GM06990 (cell line): ENCODE data around the gene RGS17.
"Not testable (repeated sequence)": the region's sequence is repeated elsewhere in the genome, so short reads cannot be mapped to it uniquely, and the experiment has no call there.

Experiments used
- DNase-seq: peaks from one replicate; pipeline ENCODE4 v3.0.0-alpha.2; 2011; ENCODE audit not compliant: insufficient read length; ENCODE audit errors: extremely low read depth
- H3K27me3 ChIP-seq: replicated peaks from 2 replicates; pipeline ENCODE4 v1.6.0; 2011; ENCODE audit warnings: low read length; ENCODE audit not compliant: control insufficient read depth, insufficient read depth
- H3K36me3 ChIP-seq: 2 replicates; pipeline ENCODE4 v1.5.1; 2011; ENCODE audit warnings: low read length; ENCODE audit not compliant: control insufficient read depth, insufficient read depth
- H3K4me3 ChIP-seq: replicated peaks from 2 replicates; pipeline ENCODE4 v1.5.1; 2011; ENCODE audit warnings: low read depth, mild to moderate bottlenecking, control low read depth, low read length
- TF ChIP-seq, protein P1 (sequence below): IDR thresholded peaks from 2 replicates; pipeline ENCODE4 v1.5.1; 2011; ENCODE audit warnings: low read length, control low read depth, mild to moderate bottlenecking, inconsistent platforms; ENCODE audit not compliant: insufficient read depth, poor library complexity, severe bottlenecking

RGS17 gene

GRCh38 chr6:153121311-153121710, 9.8 kb downstream of the RGS17 start:
- no peaks in the 10 kb centered on the region for H3K27me3 ChIP-seq
- TF ChIP-seq, protein P1, sequence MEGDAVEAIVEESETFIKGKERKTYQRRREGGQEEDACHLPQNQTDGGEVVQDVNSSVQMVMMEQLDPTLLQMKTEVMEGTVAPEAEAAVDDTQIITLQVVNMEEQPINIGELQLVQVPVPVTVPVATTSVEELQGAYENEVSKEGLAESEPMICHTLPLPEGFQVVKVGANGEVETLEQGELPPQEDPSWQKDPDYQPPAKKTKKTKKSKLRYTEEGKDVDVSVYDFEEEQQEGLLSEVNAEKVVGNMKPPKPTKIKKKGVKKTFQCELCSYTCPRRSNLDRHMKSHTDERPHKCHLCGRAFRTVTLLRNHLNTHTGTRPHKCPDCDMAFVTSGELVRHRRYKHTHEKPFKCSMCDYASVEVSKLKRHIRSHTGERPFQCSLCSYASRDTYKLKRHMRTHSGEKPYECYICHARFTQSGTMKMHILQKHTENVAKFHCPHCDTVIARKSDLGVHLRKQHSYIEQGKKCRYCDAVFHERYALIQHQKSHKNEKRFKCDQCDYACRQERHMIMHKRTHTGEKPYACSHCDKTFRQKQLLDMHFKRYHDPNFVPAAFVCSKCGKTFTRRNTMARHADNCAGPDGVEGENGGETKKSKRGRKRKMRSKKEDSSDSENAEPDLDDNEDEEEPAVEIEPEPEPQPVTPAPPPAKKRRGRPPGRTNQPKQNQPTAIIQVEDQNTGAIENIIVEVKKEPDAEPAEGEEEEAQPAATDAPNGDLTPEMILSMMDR, result no peak
- no peak overlapping the region for H3K4me3 ChIP-seq
- DNase-seq, result no peak
- no peaks in the 10 kb centered on the region for H3K36me3 ChIP-seq

GRCh38 chr6:153117986-153118879, 12.8 kb downstream of the RGS17 start:
- peak; percentile 30 for DNase-seq
- Histone ChIP-seq H3K36me3 (no peaks in the 10 kb centered on the region), H3K4me3 (no peak overlapping the region), H3K27me3 (no peaks in the 10 kb centered on the region)
- TF ChIP-seq, protein P1, result no peak

GRCh38 chr6:153111082-153111481, 20.0 kb downstream of the RGS17 start:
- not testable (repeated sequence) for DNase-seq, H3K27me3 ChIP-seq, H3K36me3 ChIP-seq, H3K4me3 ChIP-seq

- not testable (repeated sequence) for DNase-seq, H3K4me3 ChIP-seq, H3K36me3 ChIP-seq, H3K27me3 ChIP-seq
Measured at GRCh38 chr6:153110612-153111011, 20.5 kb downstream of the RGS17 start.

DNA sequence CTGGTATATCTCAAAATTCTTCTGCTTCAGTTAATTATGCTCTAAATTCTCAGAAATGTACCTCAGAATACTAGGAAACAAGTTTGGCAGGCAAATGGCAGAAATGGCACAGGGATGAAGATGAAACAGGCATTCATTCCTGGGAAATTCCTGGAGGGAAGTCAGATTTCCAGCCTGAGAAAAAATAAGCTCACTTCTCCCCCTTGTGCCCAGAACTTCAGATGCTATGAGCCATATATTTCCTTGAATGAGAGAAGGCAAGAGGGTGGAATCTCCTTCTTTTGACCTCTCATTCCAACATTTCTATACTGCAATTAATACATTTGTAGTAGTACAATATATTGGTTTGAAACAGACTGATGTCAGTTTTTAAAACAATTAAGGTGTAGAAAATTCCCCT, 22.8 kb downstream of the RGS17 start:
- TF ChIP-seq, protein P1, result peak; percentile 8
- H3K4me3 ChIP-seq, result no peak overlapping the region
- H3K27me3 ChIP-seq, result no peaks in the 10 kb centered on the region
- no peak for DNase-seq
- H3K36me3 ChIP-seq, result no peaks in the 10 kb centered on the region

DNA sequence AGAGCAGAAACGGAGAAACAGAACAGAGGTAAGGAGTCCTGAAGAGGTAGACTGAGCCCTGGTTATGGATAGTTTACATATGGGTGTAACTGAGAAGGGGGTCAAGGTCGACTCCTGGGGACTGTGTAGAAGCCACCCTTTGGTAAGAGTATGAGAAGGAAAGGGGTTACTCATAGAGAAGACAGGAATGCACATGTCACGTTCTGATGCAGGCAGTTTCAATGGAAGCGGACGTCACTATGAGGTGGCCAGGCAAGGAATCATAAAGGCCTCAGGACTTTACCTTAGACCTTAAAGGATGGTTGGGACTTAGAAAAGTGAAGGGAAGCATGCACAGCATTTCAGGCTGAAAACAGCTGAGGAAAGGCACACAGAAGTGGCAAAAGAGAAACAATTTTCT, 25.1 kb downstream of the RGS17 start:
- Histone ChIP-seq H3K27me3 (no peaks in the 10 kb centered on the region), H3K36me3 (no peaks in the 10 kb centered on the region), H3K4me3 (no peak overlapping the region)
- TF ChIP-seq, protein P1, result no peak
- DNase-seq, result no peak
